ENCODE results near the gene LRRC8A.
A peak's percentile ranks its signal among the peaks of the same experiment; 100 is the strongest.

Gene LRRC8A

DNA sequence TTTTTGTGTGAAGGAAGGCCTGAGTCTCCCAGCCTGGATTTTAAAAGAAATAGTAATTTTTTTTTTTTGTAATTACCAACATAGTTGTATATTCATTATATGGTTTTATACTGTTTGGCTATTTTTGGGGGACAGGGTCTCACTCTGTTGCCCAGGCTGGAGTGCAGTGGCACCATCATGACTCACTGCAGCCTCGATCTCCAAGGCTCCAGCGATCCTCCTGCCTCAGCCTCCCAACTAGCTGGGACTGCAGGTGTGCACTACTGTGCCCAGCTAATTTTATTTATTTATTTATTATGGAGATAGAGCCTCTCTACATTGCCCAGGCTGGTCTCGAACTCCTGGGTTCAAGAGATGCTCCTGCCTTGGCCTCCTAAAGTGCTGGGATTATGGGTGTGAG lies 5.1 kb downstream of the LRRC8A start:
- Mint-ChIP-seq H3K4me1 (peaks cover 50% of the 10 kb centered on the region), H3K9me3 (no peaks in the 10 kb centered on the region), H3K27ac (no peak overlapping the region), H3K4me3 (no peak overlapping the region), H3K36me3 (peaks cover 14% of the 10 kb centered on the region), H3K27me3 (no peaks in the 10 kb centered on the region)
- no peak for ATAC-seq

DNA sequence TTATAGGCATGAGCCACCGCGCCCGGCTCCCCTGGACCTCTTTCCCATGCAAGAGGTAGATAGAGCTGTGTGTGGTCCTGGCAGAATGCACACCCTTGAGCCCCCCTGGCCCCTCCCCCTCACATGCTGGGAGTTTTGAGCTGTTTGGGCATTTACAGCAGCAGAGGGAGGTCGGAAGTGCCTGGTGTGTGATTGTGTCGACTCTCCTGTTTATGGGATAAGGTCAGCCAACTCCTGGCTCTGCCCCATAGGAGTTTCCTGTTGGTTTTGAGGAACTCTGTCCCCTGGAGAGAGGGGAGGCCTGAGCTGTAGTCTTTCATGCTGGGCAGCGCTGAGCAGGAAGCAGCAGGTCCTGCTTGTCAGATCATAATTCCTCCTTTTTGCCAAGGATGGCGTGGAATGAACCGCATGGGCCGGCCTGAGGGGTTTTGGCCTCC lies 6.0 kb downstream of the LRRC8A start:
- ATAC-seq: no peak
- H3K27me3 Mint-ChIP-seq: no peaks in the 10 kb centered on the region
- H3K4me3 Mint-ChIP-seq: no peak overlapping the region
- H3K9me3 Mint-ChIP-seq: no peaks in the 10 kb centered on the region
- peaks cover 14% of the 10 kb centered on the region for H3K36me3 Mint-ChIP-seq
- no peak overlapping the region for H3K27ac Mint-ChIP-seq
- peaks cover 44% of the 10 kb centered on the region for H3K4me1 Mint-ChIP-seq

DNA sequence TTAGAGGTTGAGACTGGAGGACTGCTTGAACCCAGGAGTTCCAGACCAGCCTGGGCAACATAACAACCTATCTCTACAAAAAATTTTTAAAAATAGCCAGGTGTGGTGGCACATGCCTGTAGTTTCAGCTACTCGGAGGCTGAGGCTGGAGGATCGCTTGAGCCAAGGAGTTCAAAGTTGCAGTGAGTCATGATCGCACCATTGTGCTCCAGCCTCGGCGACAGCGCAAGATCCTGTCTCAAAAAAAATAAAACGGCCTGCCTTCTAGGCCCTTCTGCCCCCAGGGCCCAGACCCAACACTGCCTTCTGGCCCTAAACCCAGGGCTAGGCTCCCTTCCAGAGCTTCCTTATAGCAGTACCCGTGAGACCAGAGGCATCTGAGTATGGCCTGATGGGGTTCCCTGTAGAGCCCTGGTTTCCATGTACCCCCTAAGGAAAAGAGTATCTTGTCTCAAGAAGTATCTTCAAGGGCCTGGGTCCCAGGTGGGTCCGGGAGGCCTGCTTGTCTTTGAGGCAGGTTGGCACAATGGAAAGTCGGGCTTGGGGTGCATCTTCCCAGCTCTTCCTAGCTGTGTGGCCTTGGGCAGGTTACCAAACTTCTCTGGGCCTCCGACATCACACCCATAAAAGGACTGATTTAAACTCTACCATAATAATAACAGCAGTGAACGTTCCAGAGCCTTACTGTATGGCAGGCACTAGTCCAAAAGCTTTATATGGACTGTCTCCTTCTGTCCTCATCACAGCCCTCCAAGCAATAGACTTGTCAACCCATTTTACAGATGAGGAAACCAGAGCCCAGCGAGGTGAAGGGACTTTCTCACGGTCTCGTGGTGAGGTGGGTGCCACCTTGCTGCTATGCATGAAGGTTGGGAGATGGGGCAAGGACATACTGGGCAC lies 9.6 kb downstream of the LRRC8A start:
- Mint-ChIP-seq H3K4me1 (peaks cover 31% of the 10 kb centered on the region), H3K4me3 (no peak overlapping the region), H3K27ac (no peak overlapping the region), H3K27me3 (no peaks in the 10 kb centered on the region), H3K9me3 (no peaks in the 10 kb centered on the region), H3K36me3 (peaks cover 30% of the 10 kb centered on the region)
- ATAC-seq: no peak

DNA sequence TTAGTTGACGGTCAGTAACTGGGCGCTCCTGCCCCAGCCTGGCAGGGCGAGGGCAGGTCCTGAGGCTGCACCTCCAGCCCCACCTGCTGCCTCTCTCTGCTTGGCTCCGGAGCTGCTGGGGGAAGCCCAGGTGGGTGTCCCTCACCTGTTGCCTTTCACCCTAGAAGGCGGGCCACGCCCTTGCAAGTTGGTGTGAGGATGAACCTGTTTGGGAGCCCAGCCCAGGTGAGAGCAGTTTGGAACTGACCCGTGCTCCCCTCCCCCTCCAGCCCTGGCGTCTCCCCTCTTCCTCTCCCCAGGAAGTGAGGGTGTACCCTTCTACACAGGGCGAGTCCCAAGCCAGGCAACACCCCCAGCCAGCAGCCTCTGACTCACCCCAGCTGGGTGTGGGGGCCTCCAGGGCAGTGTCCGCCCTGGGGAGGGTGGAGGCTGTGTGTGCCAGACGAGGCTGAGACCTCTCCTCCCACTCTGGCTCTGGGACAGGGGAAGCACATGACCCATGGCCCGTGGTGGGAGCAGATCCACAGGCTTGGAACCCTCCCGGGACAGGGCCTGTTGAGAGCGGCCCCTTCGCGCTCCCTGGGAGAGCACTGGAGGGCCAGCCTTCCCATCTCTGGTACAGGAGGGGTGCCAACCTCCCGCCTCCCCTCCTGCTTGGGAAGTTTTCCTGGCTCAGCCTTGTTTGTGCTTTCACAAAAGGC lies 10.4 kb downstream of the LRRC8A start:
- peak; percentile 48 for ATAC-seq
- Mint-ChIP-seq H3K4me1 (peaks cover 30% of the 10 kb centered on the region), H3K4me3 (no peak overlapping the region), H3K36me3 (peaks cover 36% of the 10 kb centered on the region), H3K27ac (no peak overlapping the region), H3K9me3 (no peaks in the 10 kb centered on the region), H3K27me3 (no peaks in the 10 kb centered on the region)

DNA sequence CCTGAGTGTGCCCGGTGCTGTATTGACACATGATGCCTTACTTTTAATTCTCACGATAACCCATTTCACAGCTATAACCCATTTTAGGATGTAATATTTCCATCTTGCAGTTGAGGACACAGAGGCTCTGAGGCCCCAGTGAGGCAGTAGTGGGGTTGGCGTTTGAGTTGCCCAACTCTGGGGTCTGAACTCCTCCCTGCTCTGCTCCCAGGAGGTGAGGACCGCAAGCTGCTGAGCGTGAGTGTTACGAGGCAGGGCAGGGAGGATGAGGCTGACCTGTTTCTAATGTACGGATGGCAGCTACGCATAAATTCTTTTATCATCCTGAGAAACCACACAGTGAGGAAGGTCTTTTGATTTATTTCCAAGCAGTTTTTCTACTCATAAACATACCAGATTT lies 11.4 kb downstream of the LRRC8A start:
- no peaks in the 10 kb centered on the region for H3K9me3 Mint-ChIP-seq
- H3K27ac Mint-ChIP-seq: no peak overlapping the region
- ATAC-seq: no peak
- H3K4me3 Mint-ChIP-seq: no peak overlapping the region
- peaks cover 34% of the 10 kb centered on the region for H3K4me1 Mint-ChIP-seq
- H3K36me3 Mint-ChIP-seq: peaks cover 41% of the 10 kb centered on the region
- H3K27me3 Mint-ChIP-seq: no peaks in the 10 kb centered on the region

DNA sequence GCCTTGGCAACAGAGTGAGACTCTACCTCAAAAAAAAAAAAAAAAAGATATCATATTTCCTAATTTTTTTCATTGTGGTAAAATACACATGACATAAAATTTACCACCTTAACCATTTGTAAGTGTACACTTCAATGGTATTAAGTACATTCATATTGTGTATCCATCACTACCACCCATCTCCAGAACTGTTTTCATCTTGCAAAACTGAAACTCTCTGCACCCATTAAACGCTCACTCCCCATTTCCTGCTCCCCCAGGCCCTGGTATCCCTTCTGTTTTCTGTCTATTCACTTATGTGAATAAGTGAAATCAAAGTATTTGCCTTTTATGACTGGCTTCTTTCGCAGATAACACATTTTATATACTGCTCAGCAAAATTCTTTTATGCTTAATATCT lies 12.8 kb downstream of the LRRC8A start:
- no peak overlapping the region for H3K4me3 Mint-ChIP-seq
- peaks cover 41% of the 10 kb centered on the region for H3K4me1 Mint-ChIP-seq
- H3K9me3 Mint-ChIP-seq: no peaks in the 10 kb centered on the region
- H3K36me3 Mint-ChIP-seq: peaks cover 37% of the 10 kb centered on the region
- no peaks in the 10 kb centered on the region for H3K27me3 Mint-ChIP-seq
- ATAC-seq: no peak
- H3K27ac Mint-ChIP-seq: peak overlapping the region; percentile 53

DNA sequence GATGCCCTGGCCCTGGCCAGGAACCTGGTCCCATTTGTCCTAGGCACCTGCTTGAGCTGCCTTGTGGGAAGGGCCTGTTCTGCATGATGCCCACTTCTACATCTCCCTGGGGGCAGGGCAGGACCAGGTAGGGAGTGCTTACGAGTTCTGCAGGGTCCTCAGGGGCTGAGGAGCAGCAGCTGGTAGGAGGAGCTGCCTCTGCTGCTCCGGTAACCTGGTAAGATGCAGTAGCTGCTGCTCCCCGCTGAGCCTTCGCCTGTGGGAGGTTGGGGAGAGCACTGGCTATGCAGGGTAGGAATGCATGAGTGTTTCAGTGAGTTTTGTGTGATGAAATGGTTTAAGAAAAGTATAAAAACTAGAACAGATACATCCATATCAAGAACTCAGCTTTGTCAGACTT lies 13.6 kb downstream of the LRRC8A start:
- Mint-ChIP-seq H3K36me3 (peaks cover 33% of the 10 kb centered on the region), H3K27me3 (no peaks in the 10 kb centered on the region), H3K4me3 (no peak overlapping the region), H3K4me1 (peaks cover 45% of the 10 kb centered on the region), H3K9me3 (no peaks in the 10 kb centered on the region), H3K27ac (peak overlapping the region; percentile 53)
- ATAC-seq: no peak

DNA sequence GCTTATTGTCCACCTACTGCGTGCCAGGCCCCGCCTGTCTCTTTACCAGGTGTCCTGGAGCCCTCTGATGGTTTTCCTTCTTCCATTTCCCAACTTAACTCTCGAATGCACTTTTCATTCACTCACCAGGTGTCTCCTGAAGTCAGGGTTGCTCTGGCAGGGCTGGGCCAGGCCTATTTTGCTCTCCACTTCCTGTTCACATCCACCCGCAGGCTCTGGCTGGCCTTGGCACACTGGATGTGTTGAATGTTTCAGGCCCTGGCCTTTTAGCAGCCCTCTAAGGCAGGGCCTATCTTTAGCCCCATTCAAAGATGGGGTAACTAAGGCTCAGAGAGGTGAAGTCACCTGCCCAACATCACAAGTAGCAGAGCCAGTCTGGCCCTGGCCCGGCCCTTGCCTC lies 16.4 kb downstream of the LRRC8A start:
- H3K4me3 Mint-ChIP-seq: no peak overlapping the region

DNA sequence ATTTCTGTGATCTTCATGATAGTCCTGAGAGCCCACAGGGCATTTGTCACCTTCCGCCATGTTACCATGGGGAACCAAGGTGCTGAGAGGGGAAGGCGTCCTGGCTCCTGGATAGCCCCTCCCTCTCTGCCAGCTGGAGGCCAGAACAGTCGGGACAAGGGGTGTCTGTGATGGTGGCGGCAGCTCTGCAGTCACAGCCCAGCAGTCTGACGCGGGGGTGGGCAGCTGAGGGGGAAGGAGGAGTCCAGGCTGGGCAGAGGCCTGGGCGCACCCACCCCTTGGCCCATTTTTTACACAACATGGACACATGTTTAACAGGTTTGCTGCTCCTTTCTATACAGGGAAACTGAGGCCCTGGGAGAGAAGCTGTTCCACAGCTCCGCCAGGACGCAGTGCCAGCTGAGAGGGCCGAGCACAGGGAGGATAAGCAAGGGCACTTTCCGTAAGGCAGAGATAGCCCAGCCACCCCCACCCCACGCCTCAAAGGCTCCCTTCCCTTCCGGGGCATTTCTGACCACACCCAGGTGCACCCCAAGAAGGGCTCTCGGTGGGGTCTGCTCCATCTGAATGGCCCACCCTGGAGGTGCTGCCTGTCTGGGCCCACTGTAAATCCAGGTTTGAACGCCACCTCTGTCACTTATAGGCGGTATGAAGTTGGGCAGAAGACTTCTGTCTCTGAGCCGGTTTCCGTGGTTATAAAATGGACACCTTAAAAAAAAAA lies 17.1 kb downstream of the LRRC8A start:
- no peak for ATAC-seq
- peaks cover 26% of the 10 kb centered on the region for H3K36me3 Mint-ChIP-seq
- H3K27ac Mint-ChIP-seq: peak overlapping the region; percentile 97
- H3K4me1 Mint-ChIP-seq: peaks cover 60% of the 10 kb centered on the region
- no peaks in the 10 kb centered on the region for H3K9me3 Mint-ChIP-seq
- H3K27me3 Mint-ChIP-seq: no peaks in the 10 kb centered on the region
- H3K4me3 Mint-ChIP-seq: no peak overlapping the region

More for the DNA sequence above, 16.4 kb downstream of the LRRC8A start:
- Mint-ChIP-seq H3K9me3 (no peaks in the 10 kb centered on the region), H3K27ac (peak overlapping the region; percentile 97), H3K4me1 (peaks cover 60% of the 10 kb centered on the region), H3K27me3 (no peaks in the 10 kb centered on the region), H3K36me3 (peaks cover 28% of the 10 kb centered on the region)
- ATAC-seq: no peak

DNA sequence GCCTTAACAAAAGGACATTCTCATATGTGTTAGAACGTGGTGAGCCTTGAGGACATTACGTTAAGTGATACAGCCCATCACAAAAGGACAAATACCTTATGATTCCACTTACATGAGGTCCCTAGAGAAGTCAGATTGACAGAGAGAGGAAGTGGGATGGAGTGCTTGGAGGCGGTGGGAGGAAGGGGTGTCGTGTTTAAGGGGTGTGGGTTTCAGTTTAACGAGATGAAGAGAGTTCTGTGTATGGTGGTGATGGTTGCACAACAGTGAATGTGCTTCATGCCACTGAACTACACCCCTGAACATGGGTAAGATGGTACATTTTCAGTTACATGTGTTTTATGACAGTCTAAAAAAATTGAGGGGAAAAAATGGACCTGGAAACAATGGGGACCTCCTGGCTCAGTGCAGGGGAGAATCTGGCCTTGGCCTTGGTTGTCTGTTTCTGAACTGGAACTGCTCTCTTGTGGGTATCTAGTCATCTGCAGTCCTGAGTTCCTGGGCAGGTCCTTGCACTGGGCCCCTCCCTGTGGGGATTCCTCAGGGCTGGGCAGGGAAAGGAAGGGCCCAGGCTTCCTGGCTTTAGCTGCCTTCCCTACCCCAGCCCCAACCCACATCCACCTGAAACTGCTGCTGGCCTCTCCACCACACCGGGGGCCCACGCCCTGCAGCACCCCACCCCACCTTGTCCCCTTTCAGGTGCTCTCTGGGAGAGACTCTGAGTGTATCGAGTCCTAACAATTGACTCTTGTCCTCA lies 17.8 kb downstream of the LRRC8A start:
- Mint-ChIP-seq H3K27ac (peak overlapping the region; percentile 97), H3K4me3 (no peak overlapping the region), H3K27me3 (no peaks in the 10 kb centered on the region), H3K9me3 (no peaks in the 10 kb centered on the region), H3K36me3 (peaks cover 26% of the 10 kb centered on the region), H3K4me1 (peaks cover 58% of the 10 kb centered on the region)
- peak; percentile 6 for ATAC-seq

DNA sequence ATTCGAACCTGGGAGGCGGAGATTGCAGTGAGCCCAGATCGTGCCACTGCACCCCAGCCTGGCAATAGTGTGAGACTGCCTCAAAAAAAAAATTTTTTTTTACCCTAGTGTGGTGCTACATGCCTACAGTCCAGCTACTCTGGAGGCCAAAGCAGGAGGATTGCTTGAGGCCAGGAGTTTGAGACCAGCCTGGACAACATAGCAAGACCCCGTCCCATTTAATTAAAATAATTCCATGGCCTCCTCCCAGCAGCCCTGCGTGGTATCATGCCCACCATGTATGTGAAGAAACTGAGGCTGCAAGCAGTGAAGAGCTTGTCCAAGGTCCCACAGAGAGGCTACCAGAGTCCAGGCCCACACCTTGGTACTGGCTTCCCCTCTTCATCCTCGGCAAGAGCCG lies 19.4 kb downstream of the LRRC8A start:
- no peaks in the 10 kb centered on the region for H3K9me3 Mint-ChIP-seq
- no peak overlapping the region for H3K4me3 Mint-ChIP-seq
- peaks cover 43% of the 10 kb centered on the region for H3K4me1 Mint-ChIP-seq
- H3K36me3 Mint-ChIP-seq: peaks cover 18% of the 10 kb centered on the region
- H3K27ac Mint-ChIP-seq: peak overlapping the region; percentile 97
- no peak for ATAC-seq
- no peaks in the 10 kb centered on the region for H3K27me3 Mint-ChIP-seq

DNA sequence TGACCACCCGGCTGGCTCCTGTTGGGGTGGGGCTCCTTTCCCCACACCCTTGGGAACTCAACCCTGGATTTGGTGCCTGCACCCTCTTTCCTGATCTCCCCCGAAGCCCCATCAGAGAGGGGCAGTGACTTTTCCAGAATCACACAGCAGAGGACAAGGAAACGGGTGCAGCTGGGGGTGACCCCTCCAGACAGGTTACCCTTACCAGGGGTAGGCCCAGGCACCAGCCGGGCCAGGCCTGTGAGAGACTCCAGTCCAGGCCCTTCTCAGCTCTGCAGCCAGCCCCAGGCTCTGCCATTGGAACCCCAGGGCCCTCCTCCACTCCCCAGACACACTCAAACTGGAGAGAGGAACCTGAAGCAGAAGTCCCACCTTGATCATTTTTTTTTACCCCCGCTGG lies 19.9 kb downstream of the LRRC8A start:
- Mint-ChIP-seq H3K27ac (peak overlapping the region; percentile 97), H3K9me3 (no peaks in the 10 kb centered on the region), H3K4me1 (peaks cover 47% of the 10 kb centered on the region), H3K27me3 (no peaks in the 10 kb centered on the region), H3K4me3 (peak overlapping the region; percentile 54), H3K36me3 (peaks cover 14% of the 10 kb centered on the region)
- ATAC-seq: no peak

DNA sequence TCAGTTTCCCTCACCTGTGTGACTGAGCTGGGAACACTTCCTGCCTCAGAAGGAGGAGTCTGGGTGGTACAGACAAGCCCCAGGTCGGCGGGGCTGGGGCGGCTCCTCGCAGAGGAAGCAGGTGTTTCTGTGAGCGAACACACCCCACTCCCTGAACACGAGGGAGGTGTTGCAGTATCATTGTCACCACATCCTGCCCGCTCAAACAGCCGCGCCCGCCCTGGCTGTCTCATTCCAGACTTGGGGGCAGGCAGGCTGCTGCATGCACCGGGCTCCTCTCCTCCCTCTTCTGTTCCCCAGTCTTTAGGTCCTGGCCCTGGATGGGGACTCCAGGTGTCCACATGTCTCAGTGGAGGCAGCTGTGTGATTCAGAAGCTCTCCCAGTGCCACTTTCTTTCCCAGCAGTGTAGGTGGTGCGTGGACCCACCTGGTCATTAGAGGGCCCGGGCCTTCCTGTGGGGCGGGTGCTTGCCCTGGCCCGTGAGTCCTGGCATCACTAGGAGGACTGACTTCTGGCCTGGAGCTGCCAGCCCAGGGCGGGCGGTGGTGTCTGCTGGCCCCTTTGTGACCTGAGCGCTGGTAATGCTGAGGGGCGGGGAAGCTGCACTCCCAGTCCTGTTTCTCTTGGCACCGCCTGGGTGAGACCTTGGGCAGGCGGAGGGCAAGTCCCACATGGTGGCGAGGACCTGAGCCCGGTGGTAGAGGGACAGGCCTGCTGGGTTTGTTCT lies 20.6 kb downstream of the LRRC8A start:
- peak overlapping the region; percentile 54 for H3K4me3 Mint-ChIP-seq
- peaks cover 14% of the 10 kb centered on the region for H3K36me3 Mint-ChIP-seq
- no peaks in the 10 kb centered on the region for H3K27me3 Mint-ChIP-seq
- no peaks in the 10 kb centered on the region for H3K9me3 Mint-ChIP-seq
- H3K4me1 Mint-ChIP-seq: peaks cover 47% of the 10 kb centered on the region
- ATAC-seq: peak; percentile 98
- peak overlapping the region; percentile 97 for H3K27ac Mint-ChIP-seq

DNA sequence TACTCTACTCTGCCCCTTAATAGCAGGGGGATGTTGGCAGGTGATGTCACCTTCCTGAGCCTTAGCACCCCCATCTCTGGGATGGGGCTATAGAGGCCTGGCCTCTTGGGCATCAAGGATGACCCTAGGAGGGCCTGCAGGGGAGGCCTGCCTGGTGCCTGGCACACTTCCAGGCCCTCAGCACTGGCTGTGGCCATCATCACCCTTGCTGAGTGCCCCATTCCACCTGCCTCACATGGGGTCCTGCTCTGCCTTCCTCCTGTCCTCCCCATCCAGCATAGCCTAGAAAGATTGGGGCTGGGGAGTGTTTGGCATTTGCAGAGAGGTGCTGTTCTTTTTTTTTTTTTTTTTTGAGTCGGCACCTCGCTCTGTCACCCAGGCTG lies 21.1 kb downstream of the LRRC8A start:
- ATAC-seq: no peak
- H3K4me3 Mint-ChIP-seq: no peak overlapping the region
- peak overlapping the region; percentile 97 for H3K27ac Mint-ChIP-seq
- peaks cover 44% of the 10 kb centered on the region for H3K4me1 Mint-ChIP-seq
- H3K9me3 Mint-ChIP-seq: no peaks in the 10 kb centered on the region
- no peaks in the 10 kb centered on the region for H3K27me3 Mint-ChIP-seq
- peaks cover 16% of the 10 kb centered on the region for H3K36me3 Mint-ChIP-seq
